Memory B cell (primary cell): Measurements from ENCODE around the gene ACTN1.
"Not testable (repeated sequence)": the region's sequence is repeated elsewhere in the genome, so short reads cannot be mapped to it uniquely, and the experiment has no call there.

Source experiments
- ATAC-seq: fragments of 150-1000 bp; cut with Tn5 transposase; 2 replicates; pipeline ENCODE4 v1.10.0; 2021; ENCODE audit warnings: low read depth, mild to moderate bottlenecking, moderate library complexity
- DNase-seq, 2 donors: peaks; one replicate each; pipeline ENCODE4 v3.0.0; 2022; ENCODE audit warnings: low spot score in 2 of 2
- H3K27ac Mint-ChIP-seq: one replicate; pipeline ENCODE4 v1.8.0; 2022; ENCODE audit warnings: mild to moderate bottlenecking, moderate library complexity, mixed read lengths
- H3K27me3 Mint-ChIP-seq: one replicate; pipeline ENCODE4 v1.8.0; 2022; ENCODE audit warnings: mixed read lengths
- H3K36me3 Mint-ChIP-seq: one replicate; pipeline ENCODE4 v1.8.0; 2022; ENCODE audit warnings: mild to moderate bottlenecking, mixed read lengths
- H3K4me1 Mint-ChIP-seq: one replicate; pipeline ENCODE4 v1.8.0; 2022; ENCODE audit warnings: mixed read lengths
- H3K4me3 Mint-ChIP-seq: one replicate; pipeline ENCODE4 v1.8.0; 2022; ENCODE audit warnings: mild to moderate bottlenecking, moderate library complexity, mixed read lengths
- H3K9me3 Mint-ChIP-seq: one replicate; pipeline ENCODE4 v1.8.0; 2022; ENCODE audit warnings: mixed read lengths

ACTN1 gene

GRCh38 chr14:68853749-68854148, 125.4 kb downstream of the ACTN1 start:
- Mint-ChIP-seq H3K27me3 (peaks cover 3% of the 10 kb centered on the region), H3K27ac (no peak overlapping the region), H3K4me1 (peaks cover 3% of the 10 kb centered on the region), H3K36me3 (peaks cover 5% of the 10 kb centered on the region), H3K9me3 (peaks cover 5% of the 10 kb centered on the region), H3K4me3 (no peak overlapping the region)
- no peak for DNase-seq
- no peak for ATAC-seq

- H3K36me3 Mint-ChIP-seq, H3K4me3 Mint-ChIP-seq, DNase-seq, H3K4me1 Mint-ChIP-seq, H3K27me3 Mint-ChIP-seq, ATAC-seq, H3K27ac Mint-ChIP-seq, H3K9me3 Mint-ChIP-seq: not testable (repeated sequence)
Observed at GRCh38 chr14:68852493-68852892, 126.6 kb downstream of the ACTN1 start.

DNA sequence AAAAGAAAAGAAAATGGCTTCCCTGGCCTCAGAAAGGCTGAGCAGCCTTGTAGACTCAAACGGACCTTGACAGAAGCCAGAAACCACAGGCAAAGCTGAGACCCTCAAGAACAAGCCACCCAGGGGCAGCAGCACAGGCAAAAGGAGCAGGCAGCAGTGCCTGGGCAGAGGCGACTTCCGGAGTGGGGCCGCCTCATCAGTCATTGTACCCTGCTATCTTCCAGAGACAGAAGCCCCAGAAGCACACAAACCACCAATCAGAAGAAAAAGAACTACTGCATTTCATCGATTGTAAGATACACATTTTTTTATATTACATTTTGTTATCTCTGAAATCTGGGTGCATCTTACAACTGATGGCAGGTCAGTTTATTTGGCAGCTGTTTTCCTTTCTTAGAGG, 128.0 kb downstream of the ACTN1 start:
- Mint-ChIP-seq H3K36me3 (peaks cover 5% of the 10 kb centered on the region), H3K4me3 (no peak overlapping the region), H3K9me3 (peaks cover 5% of the 10 kb centered on the region), H3K27ac (no peak overlapping the region), H3K4me1 (peaks cover 3% of the 10 kb centered on the region), H3K27me3 (peaks cover 3% of the 10 kb centered on the region)
- no peak for ATAC-seq
- no peak for DNase-seq

DNA sequence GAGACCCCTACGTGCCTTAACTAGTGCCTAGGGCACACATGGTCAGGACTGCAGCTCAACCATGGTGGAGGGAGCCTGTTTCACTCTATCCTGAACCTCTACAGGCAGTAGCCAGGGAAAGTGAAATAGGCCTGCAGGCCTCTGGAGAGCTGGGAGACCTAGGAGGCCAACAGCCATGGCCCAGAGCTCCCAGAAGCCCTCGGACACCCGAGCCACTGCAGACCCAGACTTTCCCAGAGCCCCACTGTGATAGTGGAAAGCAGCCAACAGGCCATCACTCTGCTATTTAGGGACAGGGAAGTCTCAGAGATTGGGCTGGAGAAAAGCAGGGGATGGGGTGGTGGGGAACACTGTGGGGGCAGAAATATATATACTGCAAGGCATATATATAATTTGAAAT, 129.7 kb downstream of the ACTN1 start:
- Mint-ChIP-seq H3K36me3 (peaks cover 5% of the 10 kb centered on the region), H3K4me1 (peaks cover 3% of the 10 kb centered on the region), H3K27me3 (peaks cover 7% of the 10 kb centered on the region), H3K27ac (no peak overlapping the region), H3K4me3 (no peak overlapping the region), H3K9me3 (peaks cover 5% of the 10 kb centered on the region)
- DNase-seq, result no peak
- ATAC-seq, result no peak

DNA sequence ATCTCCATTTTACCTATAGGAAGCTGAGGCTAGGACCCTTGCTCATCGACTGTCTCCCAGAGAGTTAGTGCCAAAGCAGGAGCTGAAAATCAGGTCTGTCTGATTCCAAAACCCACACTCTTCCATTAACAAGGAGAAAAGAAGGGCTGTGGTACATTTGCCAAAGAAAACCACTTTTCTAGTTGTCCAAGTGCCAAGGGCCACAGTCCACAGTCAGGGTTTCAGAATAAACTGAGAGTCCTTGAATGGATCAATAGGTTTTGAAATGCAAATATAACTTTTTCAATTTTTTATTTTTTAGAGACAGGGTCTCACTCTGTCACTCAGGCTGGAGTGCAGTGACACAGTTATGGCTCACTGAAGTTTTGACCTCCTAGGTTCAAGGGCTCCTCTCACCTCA, 130.8 kb downstream of the ACTN1 start:
- DNase-seq, result no peak
- Mint-ChIP-seq H3K36me3 (peaks cover 2% of the 10 kb centered on the region), H3K27me3 (peaks cover 4% of the 10 kb centered on the region), H3K27ac (no peak overlapping the region), H3K9me3 (peaks cover 3% of the 10 kb centered on the region), H3K4me3 (no peak overlapping the region), H3K4me1 (peaks cover 4% of the 10 kb centered on the region)
- no peak for ATAC-seq

- DNase-seq, H3K27me3 Mint-ChIP-seq, H3K36me3 Mint-ChIP-seq, H3K4me3 Mint-ChIP-seq, ATAC-seq, H3K27ac Mint-ChIP-seq, H3K9me3 Mint-ChIP-seq, H3K4me1 Mint-ChIP-seq: not testable (repeated sequence)
Observed at GRCh38 chr14:68847640-68848039, 131.5 kb downstream of the ACTN1 start.

DNA sequence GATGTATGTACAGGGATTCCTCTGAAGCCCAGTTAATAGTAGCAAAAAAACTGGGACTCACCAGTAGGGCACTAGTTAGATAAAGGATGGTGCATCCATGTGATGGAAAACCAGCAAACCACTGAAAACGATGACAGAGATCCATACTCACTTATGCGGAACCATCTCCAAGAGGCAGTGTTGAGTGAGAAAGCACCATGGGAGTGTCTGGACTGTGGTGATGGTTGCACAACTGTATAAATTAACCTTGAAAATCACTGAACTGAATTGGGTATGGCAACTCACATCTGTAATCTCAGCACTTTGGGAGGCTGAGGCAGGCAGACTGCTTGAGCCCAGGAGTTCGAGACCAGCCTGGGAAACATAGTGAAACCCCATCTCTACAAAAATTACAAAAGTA, 132.6 kb downstream of the ACTN1 start:
- DNase-seq (no peak), ATAC-seq (no peak)
- H3K4me1 Mint-ChIP-seq, result peaks cover 7% of the 10 kb centered on the region
- H3K9me3 Mint-ChIP-seq, result no peaks in the 10 kb centered on the region
- peaks cover 4% of the 10 kb centered on the region for H3K27me3 Mint-ChIP-seq
- H3K36me3 Mint-ChIP-seq, result no peaks in the 10 kb centered on the region
- no peak overlapping the region for H3K27ac Mint-ChIP-seq
- no peak overlapping the region for H3K4me3 Mint-ChIP-seq

- peak overlapping the region; percentile 43 for H3K4me3 Mint-ChIP-seq
- no peak overlapping the region for H3K27ac Mint-ChIP-seq
- H3K27me3 Mint-ChIP-seq, result peaks cover 4% of the 10 kb centered on the region
- DNase-seq (no peak), ATAC-seq (no peak)
- no peaks in the 10 kb centered on the region for H3K9me3 Mint-ChIP-seq
- H3K36me3 Mint-ChIP-seq, result no peaks in the 10 kb centered on the region
- H3K4me1 Mint-ChIP-seq, result peaks cover 7% of the 10 kb centered on the region
Observed at GRCh38 chr14:68844210-68844545, 134.9 kb downstream of the ACTN1 start.

DNA sequence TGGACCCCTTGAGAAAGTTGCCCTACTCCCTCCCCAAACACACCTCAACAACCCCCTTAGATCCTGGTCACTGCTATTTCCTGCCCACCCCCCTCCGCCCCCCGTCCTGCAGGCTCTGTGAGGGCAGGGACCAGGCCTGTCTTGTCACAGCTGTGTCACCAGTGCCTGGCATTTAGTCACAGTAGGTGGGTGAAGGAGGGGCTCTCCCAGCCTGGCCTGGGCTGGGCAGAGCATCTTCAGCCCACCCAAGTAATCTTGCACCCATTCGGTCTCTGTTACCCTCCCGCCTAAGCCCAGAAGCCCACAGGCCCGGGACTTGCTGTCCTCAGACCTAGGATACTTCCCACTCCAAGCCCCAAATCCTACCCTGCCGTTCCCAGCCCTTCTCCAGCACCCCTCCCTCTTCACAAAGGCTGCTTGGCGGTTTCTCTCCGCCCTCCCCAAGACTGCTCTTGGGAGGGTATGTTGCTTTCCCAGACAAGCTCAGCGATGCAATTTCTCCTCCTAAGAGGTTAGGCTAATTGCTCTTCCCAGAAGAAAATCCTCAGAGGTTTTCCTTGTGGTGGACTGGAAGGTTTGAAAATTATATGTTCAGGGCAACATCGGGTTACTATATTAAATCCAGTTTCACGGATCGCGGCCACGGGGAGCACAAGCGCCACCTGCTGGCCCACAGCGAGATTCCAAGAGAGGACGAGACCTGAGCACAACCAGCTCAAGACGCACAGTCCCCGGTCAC, 135.5 kb downstream of the ACTN1 start:
- Mint-ChIP-seq H3K36me3 (no peaks in the 10 kb centered on the region), H3K4me1 (peaks cover 7% of the 10 kb centered on the region), H3K4me3 (peak overlapping the region; percentile 68), H3K27ac (no peak overlapping the region), H3K9me3 (no peaks in the 10 kb centered on the region), H3K27me3 (peaks cover 4% of the 10 kb centered on the region)
- ATAC-seq, result peak; percentile 87
- DNase-seq, result peak; percentile 71 to 74

DNA sequence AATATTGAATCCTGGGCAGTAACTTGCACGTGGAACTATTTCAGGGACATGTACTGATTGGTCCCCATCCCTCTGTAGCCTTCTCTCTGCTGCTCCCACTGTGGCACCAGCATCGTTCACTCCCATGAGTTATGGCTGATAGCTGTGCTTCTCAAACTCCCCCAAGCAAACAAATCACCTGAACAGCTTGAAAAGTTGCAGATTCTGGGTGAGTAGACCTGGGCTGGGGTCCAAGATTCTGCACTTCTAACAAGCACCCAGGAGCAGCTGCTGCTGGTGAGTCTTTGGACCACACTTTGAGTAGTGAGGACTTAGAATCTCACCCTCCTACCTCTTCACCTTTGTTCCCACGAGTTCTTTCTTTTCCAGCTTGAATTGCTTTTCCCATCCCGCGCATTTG, 136.8 kb downstream of the ACTN1 start:
- no peak overlapping the region for H3K27ac Mint-ChIP-seq
- peaks cover under 1% of the 10 kb centered on the region for H3K9me3 Mint-ChIP-seq
- no peak overlapping the region for H3K4me3 Mint-ChIP-seq
- peaks cover 7% of the 10 kb centered on the region for H3K4me1 Mint-ChIP-seq
- no peak for ATAC-seq
- peaks cover 4% of the 10 kb centered on the region for H3K27me3 Mint-ChIP-seq
- no peak for DNase-seq
- H3K36me3 Mint-ChIP-seq, result no peaks in the 10 kb centered on the region

DNA sequence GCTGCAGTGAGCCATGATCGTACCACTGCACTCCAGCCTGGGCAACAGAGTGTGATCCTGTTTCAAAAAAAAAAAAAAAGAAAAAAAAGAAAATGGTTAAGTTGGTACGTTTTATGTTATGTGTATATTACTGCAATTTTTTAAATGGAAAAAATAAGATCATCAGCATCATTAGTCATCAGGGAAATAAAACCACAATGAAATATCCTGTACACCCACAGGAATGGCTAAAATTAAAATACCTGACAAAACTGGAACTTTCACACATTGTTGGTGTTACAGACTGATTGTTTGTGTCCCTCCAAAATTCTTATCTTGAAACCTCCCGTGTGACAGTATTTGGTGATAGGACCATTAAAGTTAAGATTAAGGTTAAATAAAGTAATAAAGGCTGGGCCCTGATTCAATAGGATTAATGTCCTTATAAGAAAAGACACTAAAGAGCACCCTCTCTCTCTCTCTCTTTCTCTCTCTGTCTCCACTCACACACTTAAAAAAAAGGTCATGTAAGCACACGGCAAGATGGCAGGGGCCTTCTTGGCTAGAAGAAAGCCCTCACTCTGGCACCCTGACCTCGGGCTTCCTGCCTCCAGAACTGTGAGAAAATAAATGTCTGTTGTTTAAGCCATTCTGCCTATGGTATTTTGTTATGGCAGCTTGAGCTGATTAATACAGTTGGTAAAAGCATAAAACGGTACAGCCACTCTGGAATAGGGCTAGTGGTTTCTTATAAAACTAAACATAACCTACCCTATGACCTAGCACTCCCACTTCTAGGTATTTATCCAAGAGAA, 137.9 kb downstream of the ACTN1 start:
- Mint-ChIP-seq H3K27me3 (peaks cover 4% of the 10 kb centered on the region), H3K36me3 (peaks cover 3% of the 10 kb centered on the region), H3K9me3 (peaks cover 8% of the 10 kb centered on the region), H3K27ac (no peak overlapping the region), H3K4me1 (peaks cover 7% of the 10 kb centered on the region), H3K4me3 (no peak overlapping the region)
- ATAC-seq (no peak), DNase-seq (no peak)

- ATAC-seq (no peak), DNase-seq (no peak)
- Mint-ChIP-seq H3K27ac (no peak overlapping the region), H3K9me3 (peaks cover 14% of the 10 kb centered on the region), H3K4me3 (no peak overlapping the region), H3K27me3 (peaks cover 4% of the 10 kb centered on the region), H3K36me3 (peaks cover 5% of the 10 kb centered on the region), H3K4me1 (peaks cover 11% of the 10 kb centered on the region)
Observed at GRCh38 chr14:68840454-68840853, 138.6 kb downstream of the ACTN1 start.

GRCh38 chr14:68836082-68836481, 143.0 kb downstream of the ACTN1 start:
- H3K27me3 Mint-ChIP-seq, result no peaks in the 10 kb centered on the region
- ATAC-seq, result no peak
- H3K4me3 Mint-ChIP-seq, result no peak overlapping the region
- H3K36me3 Mint-ChIP-seq, result peaks cover 5% of the 10 kb centered on the region
- DNase-seq, result no peak
- H3K27ac Mint-ChIP-seq, result no peak overlapping the region
- peaks cover 17% of the 10 kb centered on the region for H3K9me3 Mint-ChIP-seq
- peaks cover 12% of the 10 kb centered on the region for H3K4me1 Mint-ChIP-seq

GRCh38 chr14:68834816-68835215, 144.3 kb downstream of the ACTN1 start:
- no peak for DNase-seq
- peaks cover 12% of the 10 kb centered on the region for H3K4me1 Mint-ChIP-seq
- H3K36me3 Mint-ChIP-seq, result peaks cover 5% of the 10 kb centered on the region
- peaks cover 17% of the 10 kb centered on the region for H3K9me3 Mint-ChIP-seq
- ATAC-seq, result peak; percentile 92
- no peaks in the 10 kb centered on the region for H3K27me3 Mint-ChIP-seq
- H3K27ac Mint-ChIP-seq, result peak overlapping the region; percentile 16
- H3K4me3 Mint-ChIP-seq, result no peak overlapping the region

DNA sequence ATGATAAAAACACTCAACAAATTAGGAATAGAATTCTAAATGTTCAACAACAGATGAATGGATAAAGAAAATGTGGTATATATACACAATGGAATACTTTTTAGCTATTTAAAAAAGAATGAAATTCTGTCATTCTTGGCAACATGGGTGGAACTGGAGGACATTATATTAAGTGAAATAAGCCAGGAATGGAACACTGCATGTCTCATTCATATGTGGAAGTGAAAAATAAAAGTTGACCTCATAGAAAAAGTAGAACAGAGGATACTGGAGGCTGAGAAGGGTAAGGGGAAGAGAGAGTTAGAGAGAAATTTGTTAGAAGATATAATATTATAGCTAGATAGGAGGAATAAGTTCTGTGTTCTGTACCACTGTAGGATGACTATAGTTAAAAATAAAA, 150.4 kb downstream of the ACTN1 start:
- peaks cover 3% of the 10 kb centered on the region for H3K9me3 Mint-ChIP-seq
- peaks cover 13% of the 10 kb centered on the region for H3K4me1 Mint-ChIP-seq
- ATAC-seq (no peak), DNase-seq (no peak)
- no peak overlapping the region for H3K27ac Mint-ChIP-seq
- no peak overlapping the region for H3K4me3 Mint-ChIP-seq
- no peaks in the 10 kb centered on the region for H3K27me3 Mint-ChIP-seq
- H3K36me3 Mint-ChIP-seq, result no peaks in the 10 kb centered on the region
